KOPT-K1 (cell line): ENCODE results near the gene MT1A.
"Not testable (repeated sequence)": the region's sequence is repeated elsewhere in the genome, so short reads cannot be mapped to it uniquely, and the experiment has no call there.

ENCODE experiments used
- H3K27ac ChIP-seq: fragments of 200-600 bp; sonication (generic); 2 replicates; pipeline ENCODE4 v1.5.1; 2016; ENCODE audit warnings: antibody characterized with exemption, mild to moderate bottlenecking, low read depth, low read length; ENCODE audit not compliant: poor library complexity, severe bottlenecking
- H3K36me3 ChIP-seq: fragments of 200-600 bp; sonication (generic); 2 replicates; pipeline ENCODE4 v1.5.1; 2017; ENCODE audit warnings: antibody characterized with exemption, mild to moderate bottlenecking, low read length, moderate library complexity; ENCODE audit not compliant: insufficient read depth
- H3K9me3 ChIP-seq: fragments of 200-600 bp; sonication (generic); 2 replicates; pipeline ENCODE4 v1.5.1; 2017; ENCODE audit warnings: antibody characterized with exemption, low read length, mild to moderate bottlenecking; ENCODE audit not compliant: insufficient read depth, poor library complexity, severe bottlenecking

Gene MT1A

DNA sequence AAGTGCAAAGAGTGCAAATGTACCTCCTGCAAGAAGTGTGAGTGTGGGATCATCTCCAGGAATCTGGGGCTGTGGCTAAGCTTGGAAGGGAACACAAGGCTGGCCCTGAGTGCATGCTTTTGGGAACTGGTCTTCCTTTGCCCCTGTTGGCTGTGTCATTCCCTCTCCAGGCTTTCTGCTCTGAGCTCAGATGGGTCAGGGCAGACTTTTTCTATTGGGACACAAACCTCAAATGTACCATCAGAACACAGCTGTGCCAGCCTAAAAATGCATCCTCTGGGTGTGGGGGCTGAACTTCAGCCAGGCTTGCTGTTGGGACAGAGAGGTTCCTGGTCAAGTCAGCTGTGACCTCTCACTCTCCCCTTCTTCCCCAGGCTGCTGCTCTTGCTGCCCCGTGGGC lies 14.1 kb downstream of the MT1A start:
- no peaks in the 10 kb centered on the region for H3K9me3 ChIP-seq
- no peaks in the 10 kb centered on the region for H3K36me3 ChIP-seq
- H3K27ac ChIP-seq: no peak overlapping the region

DNA sequence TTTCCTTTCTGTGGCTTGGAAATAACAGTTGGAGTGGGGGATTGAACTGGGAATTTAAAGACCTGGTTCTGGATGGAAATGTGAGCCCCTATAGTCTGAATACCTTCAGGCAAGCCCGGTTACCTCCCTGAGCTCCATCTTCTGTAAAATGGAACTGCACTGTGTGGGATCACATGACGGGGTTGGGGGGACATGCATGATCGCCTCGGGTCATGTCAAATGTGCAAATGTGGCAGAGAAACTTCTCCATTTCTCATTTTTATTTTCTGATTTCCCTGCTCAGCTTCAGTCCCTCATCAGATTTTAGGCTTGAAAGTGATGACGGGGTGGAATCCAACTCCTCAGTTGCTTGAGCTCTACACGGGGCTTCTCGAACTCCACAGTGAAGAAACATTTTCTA lies 14.8 kb downstream of the MT1A start:
- Histone ChIP-seq H3K27ac (no peak overlapping the region), H3K9me3 (no peaks in the 10 kb centered on the region), H3K36me3 (no peaks in the 10 kb centered on the region)

DNA sequence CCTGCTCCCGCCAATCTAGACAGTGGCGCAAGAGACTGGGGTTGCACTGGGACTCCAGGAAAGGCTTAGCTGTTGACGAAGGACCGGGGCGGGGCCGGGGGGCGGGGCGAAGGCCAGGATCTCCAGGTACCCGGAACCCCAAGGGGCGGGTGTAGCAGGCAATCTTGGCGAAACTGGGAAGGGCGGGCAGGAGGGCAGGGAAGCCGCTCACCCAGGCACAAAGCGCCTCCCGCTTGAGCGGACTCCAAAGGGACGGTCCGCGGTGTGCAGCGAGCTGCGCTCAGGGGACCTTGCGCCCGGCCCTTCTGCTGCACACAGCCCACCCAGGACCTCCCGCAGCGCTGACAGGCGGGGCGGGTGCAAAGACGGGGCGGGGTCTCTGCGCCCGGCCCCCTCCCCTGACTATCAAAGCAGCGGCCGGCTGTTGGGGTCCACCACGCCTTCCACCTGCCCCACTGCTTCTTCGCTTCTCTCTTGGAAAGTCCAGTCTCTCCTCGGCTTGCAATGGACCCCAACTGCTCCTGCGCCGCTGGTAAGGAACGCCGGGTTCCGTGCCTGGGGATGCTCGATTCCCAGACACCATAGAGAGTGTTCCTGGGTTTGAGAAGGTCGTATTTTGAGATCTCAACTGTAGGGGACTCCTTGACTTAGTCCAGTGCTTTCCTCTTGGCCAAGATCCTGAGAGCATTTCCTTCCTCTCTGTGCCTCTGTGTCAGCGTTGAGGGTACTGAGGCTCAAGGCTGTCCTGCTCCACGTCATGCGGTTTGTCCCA lies 19.3 kb downstream of the MT1A start, which contains the start of gene MT1F:
TSS of gene MT1F (plus strand) at position 405 of the 772 bp plus-strand sequence. CDS start at position 505, 100 bp downstream.
- H3K36me3 ChIP-seq: no peaks in the 10 kb centered on the region
- H3K9me3 ChIP-seq: no peaks in the 10 kb centered on the region
- no peak within 1 kb of the TSS for H3K27ac ChIP-seq

DNA sequence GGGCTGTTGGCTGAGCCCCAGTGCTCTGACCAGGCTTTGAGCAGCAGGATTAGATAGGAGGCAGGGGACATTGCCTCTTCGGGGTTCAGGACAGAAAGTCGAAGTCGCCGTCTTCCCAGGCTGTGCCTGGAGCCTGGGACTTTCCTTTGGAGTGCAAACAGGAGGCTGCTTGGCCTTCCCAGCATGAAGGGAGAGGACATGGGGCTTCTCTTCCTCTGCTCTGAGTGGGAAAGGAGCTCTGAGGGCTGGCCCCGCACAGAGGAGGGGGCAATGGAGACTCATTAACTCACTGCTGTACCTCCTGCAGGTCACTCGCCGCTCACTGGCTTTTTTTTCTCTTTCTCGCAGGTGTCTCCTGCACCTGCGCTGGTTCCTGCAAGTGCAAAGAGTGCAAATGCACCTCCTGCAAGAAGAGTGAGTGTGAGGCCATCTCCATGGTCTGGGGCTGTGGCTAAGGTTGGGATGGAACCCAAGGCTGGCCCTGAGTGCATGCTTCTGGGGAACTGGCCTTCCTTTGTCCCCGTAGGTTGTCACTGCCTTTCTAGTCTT lies 19.9 kb downstream of the MT1A start:
- Histone ChIP-seq H3K27ac (no peak overlapping the region), H3K36me3 (no peaks in the 10 kb centered on the region), H3K9me3 (no peaks in the 10 kb centered on the region)

DNA sequence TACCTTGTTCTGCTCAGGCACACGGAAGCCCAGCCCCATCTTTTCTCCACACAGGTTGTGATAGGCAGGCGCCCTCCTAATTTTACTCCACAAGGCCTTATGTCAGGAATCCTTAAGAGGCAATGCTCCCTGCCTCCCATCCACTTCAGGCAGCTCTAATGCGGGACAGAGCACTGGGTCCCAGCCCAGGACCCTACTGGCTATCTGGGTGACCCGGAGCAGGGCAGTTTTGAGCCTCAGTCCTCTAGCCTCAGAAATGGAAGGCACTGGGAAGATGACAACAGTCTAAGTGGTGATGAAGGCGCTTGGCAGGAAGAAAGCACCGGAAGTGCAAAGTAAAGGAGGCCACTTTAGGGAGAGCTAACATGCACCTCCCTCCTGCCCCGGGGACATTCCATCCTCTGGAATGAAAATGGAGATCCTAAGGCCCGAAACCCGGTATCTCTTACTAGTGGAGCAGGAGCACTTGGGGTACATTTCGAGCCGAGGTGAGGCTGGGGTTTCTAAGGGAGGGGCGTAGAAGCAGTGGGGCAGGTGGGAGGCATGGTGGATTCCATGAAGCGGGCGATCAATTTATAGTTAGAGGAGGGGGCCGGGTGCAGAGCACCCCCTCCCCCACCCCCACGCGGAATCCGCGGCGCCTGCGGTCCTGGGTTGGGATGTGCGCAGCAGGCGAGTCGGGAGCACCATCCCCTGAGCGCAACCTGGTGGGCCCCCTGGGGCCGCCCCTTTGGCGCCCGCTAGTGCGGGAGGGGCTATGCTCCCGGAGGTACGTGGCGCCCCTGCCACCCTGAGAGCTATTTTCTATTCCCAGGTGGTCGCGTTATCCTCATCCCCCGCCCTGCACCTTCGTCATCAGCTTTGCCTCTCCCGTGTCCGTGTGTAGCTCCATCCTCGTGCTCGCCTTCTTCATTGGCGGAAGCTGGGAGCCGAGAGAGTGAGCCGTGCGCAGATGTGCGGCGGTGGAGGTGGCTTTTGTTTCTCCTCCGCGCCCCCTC lies 24.2 kb downstream of the MT1A start:
- Histone ChIP-seq H3K36me3 (no peaks in the 10 kb centered on the region), H3K9me3 (no peaks in the 10 kb centered on the region), H3K27ac (no peak overlapping the region)

DNA sequence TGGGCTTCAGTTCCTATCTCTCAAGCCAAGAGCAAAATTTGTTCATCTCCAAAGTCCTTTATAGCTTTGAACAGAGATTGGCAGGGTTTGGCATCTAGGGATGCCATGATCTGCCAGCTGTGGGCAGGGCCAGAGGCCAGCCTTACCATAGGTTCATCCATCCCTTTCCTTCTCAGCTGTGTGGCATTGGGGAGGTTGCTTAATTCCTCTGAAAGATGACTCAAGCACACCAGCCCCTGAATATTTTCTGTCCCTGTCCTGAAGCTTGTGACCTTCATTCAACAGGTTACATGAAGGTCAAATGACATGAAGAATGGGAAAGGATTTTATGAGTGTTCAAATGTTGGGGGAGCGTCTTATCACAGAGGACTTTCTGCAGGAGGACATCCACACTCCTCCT lies 26.0 kb downstream of the MT1A start:
- H3K36me3 ChIP-seq: no peaks in the 10 kb centered on the region
- no peaks in the 10 kb centered on the region for H3K9me3 ChIP-seq
- no peak overlapping the region for H3K27ac ChIP-seq

DNA sequence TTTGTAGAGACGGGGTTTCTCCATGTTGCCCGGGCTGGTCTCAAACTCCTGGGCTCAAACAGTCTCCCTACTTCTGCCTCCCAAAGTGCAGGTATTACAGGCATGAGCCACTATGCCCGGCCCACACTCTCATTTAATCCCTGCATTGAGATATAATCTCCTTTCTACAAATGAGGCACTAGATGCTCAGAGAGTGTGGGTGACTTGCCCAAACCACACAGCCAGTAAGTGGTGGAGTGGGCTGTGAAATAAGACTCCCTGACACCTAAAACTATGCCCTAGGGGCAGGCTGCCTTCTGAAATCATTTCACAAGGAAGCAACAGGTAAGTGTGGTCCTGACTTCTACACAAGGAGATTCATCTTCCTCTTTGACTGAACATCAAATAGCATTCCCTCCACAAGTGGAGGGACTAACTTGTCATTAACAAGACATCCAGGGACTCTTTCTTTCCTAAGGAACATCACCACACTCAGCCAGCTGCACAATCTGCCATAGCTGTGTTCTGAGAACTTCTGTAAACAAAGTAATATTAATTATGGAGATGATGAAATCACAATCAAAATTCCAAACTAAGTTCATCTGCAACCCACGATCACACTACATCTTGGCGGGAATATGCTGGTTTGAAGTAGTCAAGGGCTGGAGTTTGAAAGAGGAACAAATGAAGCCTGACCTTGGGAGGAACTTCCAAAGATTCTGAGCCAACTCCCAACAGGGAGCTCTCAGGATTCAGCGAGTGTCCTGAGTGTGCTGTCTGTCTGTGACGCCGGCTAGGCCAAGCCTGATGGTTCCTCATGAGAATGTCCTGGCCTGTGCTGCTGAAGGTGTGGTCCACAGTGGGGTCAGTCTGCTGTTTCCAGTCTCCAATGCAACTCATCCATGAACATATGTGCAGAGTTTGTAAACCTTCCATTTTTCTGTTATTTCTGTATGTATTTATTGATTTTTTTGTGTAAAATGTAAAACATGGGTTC lies 27.1 kb downstream of the MT1A start:
- H3K36me3 ChIP-seq, H3K9me3 ChIP-seq: not testable (repeated sequence)

DNA sequence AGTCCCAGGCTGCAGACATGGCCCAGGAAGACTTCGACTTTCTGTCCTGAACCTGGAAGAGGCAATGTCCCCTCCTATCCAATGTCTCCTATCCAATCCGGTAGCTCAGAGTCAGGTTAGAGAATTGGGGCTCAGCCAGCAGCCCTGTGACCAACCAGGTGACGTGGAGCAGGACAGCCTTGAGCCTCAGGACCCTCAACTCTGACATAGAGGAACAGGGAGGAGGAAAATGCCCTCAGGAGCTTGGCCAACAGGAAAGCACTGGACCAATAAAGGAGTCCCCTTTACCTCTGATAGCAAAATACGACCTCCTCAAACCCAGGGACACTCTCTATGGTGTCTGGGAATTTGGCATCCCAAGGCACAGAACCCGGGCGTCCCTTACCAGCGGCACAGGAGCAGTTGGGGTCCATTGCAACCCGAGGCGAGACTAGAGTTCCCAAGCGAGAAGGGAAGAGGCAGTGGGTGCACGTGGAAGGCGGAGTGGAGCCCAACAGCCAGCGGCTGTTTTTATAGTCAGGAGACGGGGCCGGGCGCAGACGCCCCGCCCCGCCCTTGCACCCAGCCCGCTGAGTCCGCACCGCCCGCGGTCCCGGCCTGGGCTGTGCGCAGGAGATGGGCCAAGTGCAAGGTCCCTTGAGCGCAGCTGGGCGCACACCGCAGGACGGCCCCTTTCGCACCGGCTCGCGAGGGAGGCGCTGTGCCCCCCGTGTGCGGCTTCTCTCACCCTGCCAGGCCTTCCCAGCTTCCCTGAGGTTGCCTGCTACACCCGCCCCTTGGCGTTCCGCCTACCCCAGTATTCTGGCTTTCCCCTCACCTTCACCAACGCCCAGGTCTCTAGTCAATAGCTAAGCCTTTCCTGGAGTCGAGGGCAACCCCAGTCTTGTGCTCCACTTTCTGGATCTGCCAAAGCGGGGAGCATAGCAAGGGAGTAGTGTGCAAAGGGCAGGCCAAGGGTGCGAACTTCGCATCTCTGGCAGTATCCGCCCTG lies 29.4 kb downstream of the MT1A start, which contains the start of gene MT1G:
TSS of gene MT1G (minus strand) at position 485 of the 991 bp plus-strand sequence. CDS start at position 413, 72 bp downstream.
- Histone ChIP-seq H3K27ac (no peak within 1 kb of the TSS), H3K9me3 (no peaks in the 10 kb centered on the region), H3K36me3 (no peaks in the 10 kb centered on the region)

More for the DNA sequence above, 27.1 kb downstream of the MT1A start:
- not testable (repeated sequence) for H3K27ac ChIP-seq

DNA sequence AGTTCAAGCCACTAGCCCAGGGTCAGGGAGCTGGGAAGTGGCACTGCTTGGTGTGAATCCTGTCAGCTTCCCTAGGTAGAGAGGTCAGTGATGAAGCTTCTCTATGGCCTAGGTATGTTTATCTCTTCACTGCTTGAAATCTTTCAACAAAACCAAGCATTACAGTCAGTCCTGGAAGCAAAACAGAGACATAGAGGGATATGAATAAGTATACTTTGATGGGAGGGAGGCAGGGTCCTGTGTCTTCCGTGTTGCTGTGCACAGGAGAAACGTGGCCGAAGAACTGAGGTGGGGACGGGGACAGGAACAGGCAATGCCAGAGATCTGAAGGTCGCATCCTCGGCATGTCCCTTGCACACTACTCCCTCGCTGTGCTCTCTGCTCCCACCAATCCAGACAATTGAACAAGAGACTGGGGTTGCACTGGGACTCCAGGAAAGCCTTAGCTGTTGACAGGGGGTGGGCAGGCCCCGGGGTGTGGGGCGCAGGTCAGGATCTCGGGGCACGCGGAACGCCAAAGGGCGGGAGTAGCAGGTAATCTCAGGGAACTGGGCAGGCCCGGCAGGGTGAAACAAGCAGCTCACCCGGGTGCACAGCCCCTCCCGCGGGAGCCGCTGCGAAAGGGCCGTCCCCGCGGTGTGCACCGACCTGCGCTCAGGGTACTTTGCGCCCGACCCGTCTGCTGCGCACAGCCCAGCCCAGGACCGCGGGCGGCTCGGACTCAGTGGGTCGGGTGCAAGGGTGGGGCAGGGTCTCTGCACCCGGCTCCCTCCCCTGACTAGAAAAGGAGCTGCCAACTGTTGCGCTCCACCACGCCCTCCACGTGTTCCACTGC lies 30.8 kb downstream of the MT1A start, which contains the start of gene MT1H:
TSS of gene MT1H (plus strand) at position 810 of the 835 bp plus-strand sequence. CDS start 71 bp downstream, outside the sequence.
- Histone ChIP-seq H3K9me3 (no peaks in the 10 kb centered on the region), H3K27ac (no peak within 1 kb of the TSS), H3K36me3 (no peaks in the 10 kb centered on the region)

DNA sequence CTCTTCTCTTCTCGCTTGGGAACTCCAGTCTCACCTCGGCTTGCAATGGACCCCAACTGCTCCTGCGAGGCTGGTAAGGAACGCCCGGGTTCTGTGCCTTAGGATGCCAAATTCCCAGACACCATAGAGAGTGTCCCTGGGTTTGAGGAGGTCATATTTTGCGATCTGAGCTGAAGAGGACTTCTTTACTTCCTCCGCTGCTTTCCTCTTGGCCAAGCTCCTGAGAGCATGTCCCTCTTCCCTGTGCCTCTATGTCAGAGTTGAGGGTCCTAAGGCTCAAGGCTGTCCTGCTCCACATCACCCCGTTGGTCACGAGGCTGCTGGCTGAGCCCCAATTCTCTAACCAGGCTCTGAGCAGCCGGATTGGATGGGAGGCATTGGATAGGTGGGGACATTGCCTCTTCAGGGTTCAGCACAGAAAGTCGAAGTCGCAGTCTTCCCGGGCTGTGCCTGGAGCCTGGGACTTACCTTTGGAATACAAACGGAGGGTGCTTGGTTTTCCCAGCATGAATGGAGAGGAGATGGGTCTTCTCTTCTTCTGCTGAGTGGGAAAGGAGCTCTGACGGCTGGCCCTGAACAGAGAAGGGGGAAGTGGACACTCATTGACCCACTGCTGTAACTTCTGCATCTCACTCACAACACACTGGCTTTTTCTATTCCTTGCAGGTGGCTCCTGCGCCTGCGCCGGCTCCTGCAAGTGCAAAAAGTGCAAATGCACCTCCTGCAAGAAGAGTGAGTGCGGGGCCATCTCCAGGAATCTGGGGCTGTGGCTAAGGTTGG lies 31.6 kb downstream of the MT1A start:
- Histone ChIP-seq H3K9me3 (no peaks in the 10 kb centered on the region), H3K27ac (no peak overlapping the region), H3K36me3 (no peaks in the 10 kb centered on the region)

DNA sequence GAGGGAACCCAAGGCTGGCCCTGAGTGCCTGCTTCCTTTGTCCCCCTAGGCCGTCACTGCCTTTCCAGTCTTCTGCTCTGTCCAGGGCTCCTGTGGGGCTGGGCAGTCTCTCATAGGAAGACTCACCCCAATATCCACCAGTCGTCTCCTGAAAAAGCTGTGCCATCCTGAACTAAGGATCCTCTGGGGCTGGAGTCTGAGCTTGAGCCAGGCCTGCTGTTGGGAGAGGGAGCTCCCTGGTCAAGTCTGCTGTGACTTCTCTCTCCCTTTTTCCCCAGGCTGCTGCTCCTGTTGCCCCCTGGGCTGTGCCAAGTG lies 32.1 kb downstream of the MT1A start:
- H3K9me3 ChIP-seq: no peaks in the 10 kb centered on the region
- H3K36me3 ChIP-seq: no peaks in the 10 kb centered on the region
- no peak overlapping the region for H3K27ac ChIP-seq

DNA sequence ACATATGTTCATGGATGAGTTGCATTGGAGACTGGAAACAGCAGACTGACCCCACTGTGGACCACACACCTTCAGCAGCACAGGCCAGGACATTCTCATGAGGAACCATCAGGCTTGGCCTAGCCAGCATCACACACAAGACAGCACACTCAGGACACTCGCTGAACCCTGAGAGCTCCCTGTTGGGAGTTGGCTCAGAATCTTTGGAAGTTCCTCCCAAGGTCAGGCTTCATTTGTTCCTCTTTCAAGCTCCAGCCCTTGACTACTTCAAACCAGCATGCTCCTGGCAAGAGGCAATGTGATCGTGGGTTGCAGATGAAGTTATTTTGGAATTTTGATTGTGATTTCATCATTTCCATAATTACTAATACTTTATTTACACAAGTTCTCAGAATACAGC lies 33.2 kb downstream of the MT1A start:
- H3K36me3 ChIP-seq, H3K27ac ChIP-seq, H3K9me3 ChIP-seq: not testable (repeated sequence)
